ENCODE data around the gene ENTPD2.

Gene ENTPD2

DNA sequence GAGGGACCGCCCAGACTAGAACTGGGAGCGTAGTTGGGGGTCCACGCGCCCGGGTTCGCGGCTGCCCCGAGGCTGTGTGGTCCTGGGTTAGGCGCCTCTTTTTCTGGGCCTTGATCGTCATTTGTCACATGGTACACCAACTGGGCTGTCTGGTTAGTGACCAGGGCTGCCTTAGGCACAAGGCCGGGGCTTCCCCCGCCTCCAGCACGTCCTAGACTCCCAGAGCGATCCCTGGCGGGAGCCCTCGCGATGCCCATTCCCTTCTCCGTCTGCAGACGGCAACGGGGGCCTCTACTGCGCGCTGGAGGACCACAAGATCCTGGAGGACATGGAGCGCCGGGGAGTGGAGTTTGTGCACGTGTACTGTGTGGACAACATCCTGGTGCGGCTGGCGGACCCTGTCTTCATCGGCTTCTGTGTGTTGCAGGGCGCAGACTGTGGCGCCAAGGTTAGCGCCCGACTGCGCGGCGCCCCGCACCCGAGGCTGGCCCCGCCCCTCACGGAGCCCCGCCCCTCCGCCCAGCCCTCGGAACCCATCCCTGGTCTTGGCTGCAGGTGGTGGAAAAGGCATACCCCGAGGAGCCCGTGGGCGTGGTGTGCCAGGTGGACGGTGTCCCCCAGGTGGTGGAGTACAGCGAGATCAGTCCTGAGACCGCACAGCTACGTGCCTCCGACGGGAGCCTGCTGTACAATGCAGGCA, 25.0 kb upstream of the ENTPD2 start:
- DNase-seq, result no peak

- no peak for DNase-seq
Measured at GRCh38 chr9:137077758-137078693, 24.2 kb upstream of the ENTPD2 start.

DNA sequence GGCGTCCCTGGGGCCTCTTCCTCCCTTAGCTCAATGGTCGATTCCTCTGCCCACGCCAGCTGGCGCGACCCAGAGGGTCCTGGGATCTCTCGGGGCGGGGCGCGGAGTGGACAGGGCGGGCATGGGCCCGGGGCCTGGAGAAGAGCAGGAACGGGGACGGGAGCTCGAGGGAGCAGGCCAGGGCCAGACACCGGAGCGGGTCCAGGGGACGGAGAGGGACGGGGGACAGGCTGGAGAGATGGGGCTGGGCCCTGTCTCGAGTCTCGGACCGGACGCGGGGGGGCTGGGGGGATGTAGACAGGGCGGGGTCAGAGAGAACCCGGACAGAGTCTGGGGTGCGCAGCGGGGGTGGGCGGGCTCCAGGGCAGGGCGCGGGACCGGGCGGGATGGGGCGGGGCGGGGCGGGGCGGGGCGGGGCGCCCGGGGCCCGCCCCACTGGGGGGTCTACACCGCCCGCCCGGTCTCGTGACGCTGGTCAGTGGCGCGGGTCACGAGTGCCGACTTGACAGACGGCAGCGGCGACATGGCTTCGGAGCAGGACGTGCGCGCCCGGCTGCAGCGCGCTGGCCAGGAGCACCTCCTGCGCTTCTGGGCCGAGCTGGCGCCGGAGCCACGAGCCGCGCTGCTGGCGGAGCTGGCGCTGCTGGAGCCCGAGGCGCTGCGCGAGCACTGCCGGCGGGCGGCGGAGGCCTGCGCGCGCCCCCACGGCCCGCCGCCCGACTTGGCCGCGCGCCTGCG, 23.3 kb upstream of the ENTPD2 start, which contains the start of gene UAP1L1:
UAP1L1 (plus strand) TSS at position 508 of the 738 bp plus-strand sequence; CDS start at position 524, 16 bp downstream.
- DNase-seq, result peak; percentile 48

GRCh38 chr9:137076636-137077009, 22.8 kb upstream of the ENTPD2 start:
- DNase-seq, result no peak

DNA sequence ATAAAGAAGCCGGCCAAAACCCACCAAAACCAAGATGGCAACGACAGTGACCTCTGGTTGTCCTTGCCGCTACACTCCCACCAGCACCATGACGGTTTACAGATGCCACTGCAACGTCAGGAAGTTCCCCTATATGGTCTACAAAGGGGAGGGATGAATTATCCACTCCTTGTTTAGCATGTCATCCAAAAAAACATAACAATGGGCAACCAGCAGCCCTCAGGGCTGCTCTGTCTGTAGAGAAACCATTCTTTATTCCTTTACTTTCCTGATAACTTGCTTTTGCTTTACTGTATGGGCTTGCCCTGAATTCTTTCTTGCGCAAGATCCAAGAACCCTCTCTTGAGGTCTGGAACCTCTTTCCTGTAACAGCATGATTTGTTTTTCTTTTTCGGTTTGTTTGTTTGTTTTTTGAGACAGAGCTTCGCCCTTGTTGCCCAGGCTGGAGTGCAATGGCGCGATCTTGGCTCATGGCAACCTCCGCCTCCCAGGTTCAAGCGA, 21.5 kb upstream of the ENTPD2 start:
- no peak for DNase-seq

DNA sequence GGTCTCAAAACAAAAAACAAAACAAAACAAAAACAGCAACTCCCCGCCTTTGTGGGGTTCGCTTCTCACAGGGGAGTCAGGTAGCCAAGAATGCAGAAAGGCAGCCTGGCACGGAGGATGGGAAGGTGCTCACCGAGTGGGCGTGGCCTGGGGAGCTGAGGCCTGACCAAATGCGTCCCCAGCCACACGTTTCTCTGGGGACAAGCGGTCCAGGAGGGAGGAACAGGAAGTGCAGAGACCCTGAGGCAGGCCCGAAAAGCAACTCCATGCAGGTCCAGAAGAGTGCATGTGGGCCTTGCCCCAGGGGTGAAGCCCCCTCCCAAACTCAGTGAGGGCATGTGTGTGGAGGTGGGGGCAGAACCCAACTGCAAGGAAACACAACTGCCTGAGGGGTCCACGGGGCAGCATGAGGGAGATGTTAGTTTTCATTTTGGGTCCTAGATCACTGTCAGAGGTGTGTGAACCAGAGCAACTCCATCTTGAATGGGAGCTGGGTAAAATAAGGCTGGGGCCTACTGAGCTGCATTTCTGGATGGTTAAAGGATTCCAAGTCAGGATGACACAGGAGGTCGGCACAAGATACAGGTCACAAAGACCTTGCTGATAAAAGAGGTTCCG, 20.9 kb upstream of the ENTPD2 start:
- DNase-seq, result no peak

DNA sequence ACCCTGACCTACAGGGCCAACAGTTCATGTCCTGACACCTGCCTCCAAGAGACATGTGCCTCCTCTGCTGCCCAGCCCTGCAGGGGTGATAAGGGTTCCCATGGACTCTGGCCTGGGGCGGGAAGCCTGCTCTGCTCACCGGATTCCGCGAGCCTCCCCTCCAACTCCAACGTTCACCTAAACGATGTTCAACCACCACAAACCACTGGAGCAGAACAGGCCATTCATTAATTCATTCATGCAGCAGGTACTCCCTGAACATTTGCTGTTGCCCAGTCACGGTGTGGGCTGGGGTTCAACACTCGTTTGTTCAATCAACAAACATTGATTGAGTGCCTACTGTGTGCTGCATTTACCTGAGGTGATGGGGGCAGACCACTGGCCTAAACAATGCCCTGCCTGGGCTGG, 20.1 kb upstream of the ENTPD2 start:
- no peak for DNase-seq

- no peak for DNase-seq
Measured at GRCh38 chr9:137071282-137071681, 17.4 kb upstream of the ENTPD2 start.

DNA sequence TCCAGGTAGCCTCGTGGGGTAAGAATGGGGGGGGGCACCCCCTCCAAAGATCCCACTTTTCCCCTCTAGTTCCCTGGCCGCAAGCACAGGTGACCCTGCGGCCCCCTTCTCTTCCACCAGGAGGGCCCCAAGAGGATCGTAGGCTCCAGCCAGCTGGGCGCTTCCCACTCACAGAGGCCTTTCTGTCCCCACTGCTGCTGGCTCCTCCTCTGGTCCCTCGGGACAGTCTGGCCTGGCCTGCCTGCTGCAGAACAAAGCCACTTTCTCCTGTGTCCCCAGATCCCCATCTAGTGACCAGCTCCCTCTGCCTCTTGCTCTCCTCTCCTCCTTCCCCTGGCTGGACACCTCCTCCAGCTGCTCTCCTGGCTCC, 17.0 kb upstream of the ENTPD2 start:
- peak; percentile 51 for DNase-seq

GRCh38 chr9:137070201-137070905, 16.5 kb upstream of the ENTPD2 start, which contains the start of gene SAPCD2:
Gene SAPCD2, minus strand, starts transcription at chr9:137070557. Its CDS starts 97 bp downstream, at chr9:137070460.
- DNase-seq, result peak; percentile 93

- DNase-seq, result no peak
Measured at GRCh38 chr9:137069508-137070091, 15.7 kb upstream of the ENTPD2 start.

GRCh38 chr9:137068539-137069507, 15.0 kb upstream of the ENTPD2 start:
- no peak for DNase-seq

GRCh38 chr9:137067860-137068538, 14.1 kb upstream of the ENTPD2 start:
- DNase-seq, result peak; percentile 83

DNA sequence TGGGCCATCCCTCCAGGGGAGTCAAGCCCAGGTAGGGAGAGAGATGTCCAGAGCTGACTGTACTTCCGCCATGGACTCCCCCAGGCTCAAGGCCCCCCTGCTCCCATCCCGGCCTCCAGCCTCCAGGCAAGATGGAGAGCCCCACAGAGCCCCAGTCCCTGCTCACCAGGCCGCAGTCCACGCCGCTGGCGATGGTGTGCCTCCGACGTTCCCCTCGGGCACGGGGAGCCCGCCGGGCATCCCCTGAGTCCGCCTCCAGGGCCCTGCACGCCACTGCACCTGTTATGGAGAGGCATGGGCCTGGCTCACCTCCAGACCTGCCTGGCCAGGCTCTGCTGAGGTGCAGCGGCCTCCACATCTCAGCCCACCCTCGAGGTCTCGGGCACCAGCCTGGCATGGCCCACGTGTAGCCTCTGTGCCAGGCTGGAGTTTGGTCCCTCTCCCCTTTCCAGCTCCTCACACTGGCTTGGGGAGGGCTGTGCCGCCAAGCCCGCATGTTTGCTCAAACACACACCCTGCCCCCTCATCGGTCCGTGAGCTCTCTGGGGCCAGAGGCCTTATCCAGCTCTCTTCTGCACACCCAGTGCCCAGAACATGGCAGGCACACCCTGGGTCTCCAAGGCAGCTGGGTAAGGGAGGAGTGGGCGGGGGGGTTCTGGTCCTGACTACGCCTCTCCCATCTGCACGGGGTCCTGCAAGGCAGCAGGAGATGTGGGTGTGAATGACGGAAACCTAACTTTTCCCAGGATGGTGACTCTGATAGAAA, 12.4 kb upstream of the ENTPD2 start:
- no peak for DNase-seq

DNA sequence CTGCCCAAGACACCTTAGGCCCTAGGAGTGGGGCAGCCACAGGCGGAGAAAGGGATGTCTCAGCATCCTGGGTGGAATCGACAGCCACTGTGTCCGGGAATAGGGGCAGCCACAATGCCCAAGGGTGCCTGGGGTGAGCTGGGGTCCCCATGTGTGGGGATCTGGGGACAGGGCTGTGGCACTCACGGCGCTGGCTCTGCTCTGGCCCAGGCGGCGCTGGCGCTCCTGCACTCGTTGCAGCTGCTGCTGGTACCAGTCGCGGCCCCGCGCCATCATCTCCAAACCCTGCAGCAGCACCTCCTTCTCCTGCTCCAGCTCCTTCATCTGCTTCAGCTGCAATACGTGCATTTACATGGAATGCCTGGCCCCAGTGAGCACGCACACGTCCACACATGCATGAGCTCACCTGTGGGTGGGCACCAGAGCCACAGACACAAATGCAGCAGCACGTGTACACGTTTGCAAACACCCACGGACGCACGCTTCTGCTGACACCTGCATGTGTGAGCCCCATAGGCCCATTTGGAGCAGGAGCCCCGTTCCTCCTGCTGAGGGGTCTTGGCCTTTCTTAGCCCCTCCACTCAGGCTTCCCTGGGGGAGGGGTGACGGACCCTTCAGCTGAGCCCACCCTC, 11.6 kb upstream of the ENTPD2 start:
- no peak for DNase-seq

- DNase-seq, result no peak
Measured at GRCh38 chr9:137064880-137065164, 11.0 kb upstream of the ENTPD2 start.

DNA sequence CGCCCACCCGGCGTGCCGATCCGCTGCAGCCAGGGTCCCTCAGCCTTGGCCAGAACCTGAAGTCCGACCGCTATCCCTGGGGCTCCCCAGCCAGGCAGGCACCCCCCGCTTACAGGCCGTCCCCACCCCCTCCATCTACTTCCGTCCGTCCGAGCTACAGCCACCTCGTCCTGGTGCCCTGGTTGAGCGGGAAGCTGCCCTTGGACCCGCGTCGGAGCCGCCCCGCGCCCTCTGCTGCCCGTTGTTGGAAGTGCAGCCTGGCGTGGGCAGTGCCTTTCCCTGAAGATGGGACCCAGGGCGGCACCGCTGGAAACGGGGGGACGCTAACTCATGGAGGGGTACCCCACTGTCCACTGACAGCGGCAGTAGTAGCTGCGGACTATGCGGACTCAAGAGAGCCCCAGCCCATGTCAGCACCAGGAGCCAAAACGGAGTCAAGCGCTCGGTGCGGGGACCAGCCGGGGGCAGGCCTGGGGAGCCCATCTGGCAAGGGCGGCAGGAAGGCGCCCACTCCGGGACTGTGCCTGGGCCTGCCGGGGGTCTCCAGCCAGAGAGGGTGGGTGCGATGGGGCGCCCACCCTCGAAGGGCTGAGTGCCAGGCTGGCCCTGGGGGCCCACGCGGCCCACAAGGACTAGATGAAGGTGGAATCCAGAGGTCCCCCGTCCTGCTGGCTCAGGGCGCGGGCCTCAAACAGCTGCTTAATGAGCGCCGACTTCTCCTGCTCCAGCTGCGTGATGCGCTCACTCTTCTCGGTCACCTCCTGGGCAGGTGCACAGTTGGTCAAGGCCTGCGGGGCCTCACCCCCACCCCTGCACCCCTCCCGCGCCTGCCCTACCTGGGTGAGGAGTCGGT, 10.4 kb upstream of the ENTPD2 start:
- no peak for DNase-seq

Measured in COR-L47 (cell line).